ENCODE data around the gene AADAC. TPM values are rescaled to one million over a fixed set of nuclear protein-coding genes. Genes with fewer than 3 reads are reported as not detected.
"Not testable (repeated sequence)": the region's sequence is repeated elsewhere in the genome, so short reads cannot be mapped to it uniquely, and the experiment has no call there.

The AADAC gene
- total RNA-seq, 1 donor from 2014 or later = not detected

GRCh38 chr3:151866711-151867410 is 52.9 kb downstream of the AADAC start:
- intact Hi-C loops (cut with micrococcal nuclease) = no loop called here
- H3K36me3 ChIP-seq = no peaks in the 10 kb centered on the region
- no peak for TF ChIP-seq CTCF (IDR thresholded peaks at IDR 0.05; ENCODE audit: borderline replicate concordance)
- H3K4me1 ChIP-seq = peaks cover 5% of the 10 kb centered on the region
- H3K27ac ChIP-seq (replicated peaks) = no peak overlapping the region
- no peak for DNase-seq
- no peak overlapping the region for H3K4me3 ChIP-seq
- no peaks in the 10 kb centered on the region for H3K27me3 ChIP-seq (ENCODE audit: low read depth)
- no peaks in the 10 kb centered on the region for H3K9me3 ChIP-seq (replicated peaks)

- H3K9me3 ChIP-seq (replicated peaks) = no peaks in the 10 kb centered on the region
- H3K27me3 ChIP-seq (ENCODE audit: low read depth) = no peaks in the 10 kb centered on the region
- peaks cover 5% of the 10 kb centered on the region for H3K4me1 ChIP-seq
- no peak for DNase-seq
- no peaks in the 10 kb centered on the region for H3K36me3 ChIP-seq
- intact Hi-C loops (cut with micrococcal nuclease) = no loop called here
- TF ChIP-seq CTCF (IDR thresholded peaks at IDR 0.05; ENCODE audit: borderline replicate concordance) = no peak
- H3K27ac ChIP-seq (replicated peaks) = no peak overlapping the region
- H3K4me3 ChIP-seq = no peak overlapping the region
Measured at GRCh38 chr3:151867666-151868065, 53.8 kb downstream of the AADAC start.

GRCh38 chr3:151869181-151869580 is 55.3 kb downstream of the AADAC start:
- no peak overlapping the region for H3K4me3 ChIP-seq
- intact Hi-C loops (cut with micrococcal nuclease) = no loop called here
- no peaks in the 10 kb centered on the region for H3K36me3 ChIP-seq
- peaks cover 5% of the 10 kb centered on the region for H3K4me1 ChIP-seq
- H3K9me3 ChIP-seq (replicated peaks) = no peaks in the 10 kb centered on the region
- no peaks in the 10 kb centered on the region for H3K27me3 ChIP-seq (ENCODE audit: low read depth)
- no peak for TF ChIP-seq CTCF (IDR thresholded peaks at IDR 0.05; ENCODE audit: borderline replicate concordance)
- DNase-seq = no peak
- no peak overlapping the region for H3K27ac ChIP-seq (replicated peaks)

- Histone ChIP-seq H3K27me3 (ENCODE audit: low read depth) (no peaks in the 10 kb centered on the region), H3K4me1 (peaks cover 5% of the 10 kb centered on the region), H3K36me3 (no peaks in the 10 kb centered on the region), H3K9me3 (replicated peaks) (no peaks in the 10 kb centered on the region), H3K27ac (replicated peaks) (peak overlapping the region; percentile 48), H3K4me3 (no peak overlapping the region)
- intact Hi-C loops (cut with micrococcal nuclease) = no loop called here
- DNase-seq = no peak
- no peak for TF ChIP-seq CTCF (IDR thresholded peaks at IDR 0.05; ENCODE audit: borderline replicate concordance)
Measured at GRCh38 chr3:151871639-151872468, 57.9 kb downstream of the AADAC start.

GRCh38 chr3:151873398-151873797 is 59.5 kb downstream of the AADAC start, which contains the start of gene SUCNR1:
SUCNR1 (plus strand) TSS chr3:151873643; CDS start chr3:151879893, 6,250 bp downstream.
- no peaks in the 10 kb centered on the region for H3K9me3 ChIP-seq (replicated peaks)
- H3K4me1 ChIP-seq = peaks cover 5% of the 10 kb centered on the region
- no peak within 1 kb of the TSS for H3K27ac ChIP-seq (replicated peaks)
- H3K36me3 ChIP-seq = no peaks in the 10 kb centered on the region
- H3K27me3 ChIP-seq (ENCODE audit: low read depth) = no peaks in the 10 kb centered on the region
- H3K4me3 ChIP-seq = no peak within 1 kb of the TSS
- no peak for DNase-seq
- intact Hi-C loops (cut with micrococcal nuclease) = no loop called here
- TF ChIP-seq CTCF (IDR thresholded peaks at IDR 0.05; ENCODE audit: borderline replicate concordance) = no peak

GRCh38 chr3:151874079-151874478 is 60.2 kb downstream of the AADAC start:
- H3K9me3 ChIP-seq (replicated peaks); H3K4me3 ChIP-seq; H3K27me3 ChIP-seq (ENCODE audit: low read depth); H3K4me1 ChIP-seq; intact Hi-C loops (cut with micrococcal nuclease); H3K27ac ChIP-seq (replicated peaks); DNase-seq; H3K36me3 ChIP-seq: not testable (repeated sequence)

All from left ventricle myocardium inferior (tissue), 1 donor.